Osteocyte (in vitro differentiated cells): ENCODE measurements around the gene ROR1. TPM values are rescaled to one million over a fixed set of nuclear protein-coding genes. Genes with fewer than 3 reads are reported as not detected.

Experiments used
- DNase-seq: peaks from one replicate; pipeline ENCODE4 v3.0.0; 2021; ENCODE audit warnings: mixed read lengths; ENCODE audit not compliant: unreplicated experiment; ENCODE audit errors: extremely low spot score
- H3K27ac Mint-ChIP-seq: one replicate; pipeline ENCODE4 v1.8.0; 2021; ENCODE audit warnings: mild to moderate bottlenecking, mixed read lengths; ENCODE audit not compliant: unreplicated experiment
- H3K27me3 Mint-ChIP-seq: one replicate; pipeline ENCODE4 v1.8.0; 2021; ENCODE audit warnings: mixed read lengths; ENCODE audit not compliant: unreplicated experiment
- H3K36me3 Mint-ChIP-seq: one replicate; pipeline ENCODE4 v1.8.0; 2021; ENCODE audit warnings: mixed read lengths; ENCODE audit not compliant: unreplicated experiment
- H3K4me1 Mint-ChIP-seq: one replicate; pipeline ENCODE4 v1.8.0; 2021; ENCODE audit warnings: mixed read lengths; ENCODE audit not compliant: unreplicated experiment
- H3K4me3 Mint-ChIP-seq: one replicate; pipeline ENCODE4 v1.8.0; 2021; ENCODE audit warnings: mild to moderate bottlenecking, moderate library complexity, mixed read lengths; ENCODE audit not compliant: unreplicated experiment
- H3K9me3 Mint-ChIP-seq: one replicate; pipeline ENCODE4 v1.8.0; 2021; ENCODE audit warnings: mixed read lengths; ENCODE audit not compliant: unreplicated experiment
- total RNA-seq: library from RNA; stranded (reverse); gene quantifications from 2 replicates; pipeline ENCODE4 v1.2.1, GENCODE V29; 2021
- TF ChIP-seq, protein P1 (sequence below): fragments of 200-600 bp; sonication (generic); IDR thresholded peaks from 2 replicates; pipeline ENCODE4 v1.5.0; 2021; ENCODE audit warnings: antibody characterized with exemption, mild to moderate bottlenecking, moderate library complexity

ROR1 gene
- total RNA-seq, 1 donor from 2014 or later = 20.6 TPM

DNA sequence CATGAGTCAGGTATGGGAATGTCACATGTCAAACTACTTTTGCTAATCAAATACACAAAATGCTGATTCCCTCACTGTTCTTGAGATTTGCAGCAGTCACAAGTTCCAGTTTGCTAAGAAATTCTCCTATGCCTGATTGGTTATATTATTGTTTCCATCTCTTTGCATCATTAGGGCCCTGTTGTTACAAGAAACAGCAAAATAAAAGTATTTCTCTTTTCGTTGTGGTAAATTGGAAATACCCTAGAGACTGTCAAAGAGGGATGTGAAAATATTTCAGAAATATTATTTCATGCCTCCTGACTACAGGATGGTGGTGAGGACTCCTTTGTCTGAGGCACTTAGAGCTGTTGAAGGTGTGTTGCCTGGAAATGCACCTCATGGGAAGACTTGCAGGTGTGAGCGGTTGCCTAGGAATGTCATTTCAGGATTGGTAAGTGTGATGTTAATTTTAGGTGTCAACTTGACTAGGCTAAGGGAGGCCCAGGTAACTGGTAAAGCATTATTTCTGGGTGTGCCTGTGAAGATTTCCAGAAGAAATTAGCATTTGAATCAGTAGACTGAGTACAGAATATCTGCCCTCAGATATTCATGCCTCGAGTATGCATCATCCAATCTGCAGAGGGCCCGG lies 117.4 kb downstream of the ROR1 start:
- peaks cover 8% of the 10 kb centered on the region for H3K9me3 Mint-ChIP-seq
- H3K36me3 Mint-ChIP-seq = no peaks in the 10 kb centered on the region
- peaks cover 6% of the 10 kb centered on the region for H3K4me1 Mint-ChIP-seq
- H3K27ac Mint-ChIP-seq = no peak overlapping the region
- H3K27me3 Mint-ChIP-seq = no peaks in the 10 kb centered on the region
- TF ChIP-seq, protein P1, sequence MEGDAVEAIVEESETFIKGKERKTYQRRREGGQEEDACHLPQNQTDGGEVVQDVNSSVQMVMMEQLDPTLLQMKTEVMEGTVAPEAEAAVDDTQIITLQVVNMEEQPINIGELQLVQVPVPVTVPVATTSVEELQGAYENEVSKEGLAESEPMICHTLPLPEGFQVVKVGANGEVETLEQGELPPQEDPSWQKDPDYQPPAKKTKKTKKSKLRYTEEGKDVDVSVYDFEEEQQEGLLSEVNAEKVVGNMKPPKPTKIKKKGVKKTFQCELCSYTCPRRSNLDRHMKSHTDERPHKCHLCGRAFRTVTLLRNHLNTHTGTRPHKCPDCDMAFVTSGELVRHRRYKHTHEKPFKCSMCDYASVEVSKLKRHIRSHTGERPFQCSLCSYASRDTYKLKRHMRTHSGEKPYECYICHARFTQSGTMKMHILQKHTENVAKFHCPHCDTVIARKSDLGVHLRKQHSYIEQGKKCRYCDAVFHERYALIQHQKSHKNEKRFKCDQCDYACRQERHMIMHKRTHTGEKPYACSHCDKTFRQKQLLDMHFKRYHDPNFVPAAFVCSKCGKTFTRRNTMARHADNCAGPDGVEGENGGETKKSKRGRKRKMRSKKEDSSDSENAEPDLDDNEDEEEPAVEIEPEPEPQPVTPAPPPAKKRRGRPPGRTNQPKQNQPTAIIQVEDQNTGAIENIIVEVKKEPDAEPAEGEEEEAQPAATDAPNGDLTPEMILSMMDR = no peak
- no peak overlapping the region for H3K4me3 Mint-ChIP-seq
- DNase-seq = no peak

DNA sequence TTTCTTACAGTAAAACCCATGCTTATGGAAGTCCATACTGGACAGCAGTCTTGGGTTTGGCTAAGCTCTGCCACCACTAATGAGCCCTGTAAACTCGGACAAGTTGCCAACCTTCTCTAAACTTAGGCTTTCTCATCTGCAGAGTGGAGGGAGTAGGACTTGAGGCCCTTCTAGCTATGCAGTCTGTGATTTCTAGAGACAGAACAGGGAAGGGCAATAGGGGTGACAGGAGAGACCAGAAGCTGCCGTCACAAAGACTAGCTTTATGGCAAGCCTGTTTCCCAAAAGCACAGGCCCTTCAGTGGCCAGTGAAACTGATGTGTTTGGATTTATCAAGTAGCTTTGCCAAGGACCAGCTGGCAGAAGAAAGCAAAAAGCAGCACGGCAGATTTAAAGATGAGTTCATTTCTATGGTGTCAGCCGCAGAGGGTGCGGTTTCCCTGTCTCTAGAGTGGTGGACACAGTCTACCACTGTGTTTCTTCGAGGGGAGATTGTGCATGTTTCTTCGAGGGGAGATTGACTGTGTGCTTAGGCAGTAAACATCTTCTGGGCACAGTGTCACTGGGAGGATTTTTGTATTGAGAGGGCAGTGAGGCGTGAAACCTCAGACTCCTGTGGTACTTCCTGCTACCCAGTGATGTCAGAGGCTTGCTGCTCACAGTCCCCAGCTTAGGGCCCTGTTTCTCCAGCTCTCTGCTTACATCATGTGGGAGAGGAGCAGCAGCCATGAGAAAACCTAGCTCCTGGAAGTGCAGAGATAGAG lies 119.0 kb downstream of the ROR1 start:
- no peaks in the 10 kb centered on the region for H3K36me3 Mint-ChIP-seq
- no peak for DNase-seq
- H3K27ac Mint-ChIP-seq = peak overlapping the region; percentile 29
- TF ChIP-seq, protein P1 = no peak
- H3K9me3 Mint-ChIP-seq = peaks cover 8% of the 10 kb centered on the region
- H3K4me3 Mint-ChIP-seq = no peak overlapping the region
- no peaks in the 10 kb centered on the region for H3K27me3 Mint-ChIP-seq
- H3K4me1 Mint-ChIP-seq = peaks cover 6% of the 10 kb centered on the region

DNA sequence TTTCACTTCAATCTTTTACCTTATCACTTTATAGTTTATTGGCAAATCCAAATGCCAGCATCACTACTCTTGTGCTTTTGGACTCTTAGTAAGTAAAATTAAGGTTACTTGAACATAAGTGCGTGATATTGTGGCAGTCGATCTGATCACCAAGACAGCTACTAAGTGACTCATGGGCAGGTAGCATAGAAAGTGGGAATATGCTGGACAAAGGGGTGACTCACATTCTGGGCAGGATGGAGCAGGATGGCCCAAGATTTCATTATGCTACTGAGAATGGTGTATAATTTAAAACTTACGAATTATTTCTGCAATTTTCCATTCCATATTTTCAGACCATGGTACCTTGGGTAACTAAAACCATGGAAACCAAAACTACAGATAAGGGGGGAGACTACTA lies 120.2 kb downstream of the ROR1 start:
- TF ChIP-seq, protein P1 = no peak
- H3K4me3 Mint-ChIP-seq = no peak overlapping the region
- H3K27ac Mint-ChIP-seq = no peak overlapping the region
- no peaks in the 10 kb centered on the region for H3K36me3 Mint-ChIP-seq
- H3K27me3 Mint-ChIP-seq = no peaks in the 10 kb centered on the region
- peaks cover 8% of the 10 kb centered on the region for H3K9me3 Mint-ChIP-seq
- peaks cover 6% of the 10 kb centered on the region for H3K4me1 Mint-ChIP-seq
- DNase-seq = no peak

DNA sequence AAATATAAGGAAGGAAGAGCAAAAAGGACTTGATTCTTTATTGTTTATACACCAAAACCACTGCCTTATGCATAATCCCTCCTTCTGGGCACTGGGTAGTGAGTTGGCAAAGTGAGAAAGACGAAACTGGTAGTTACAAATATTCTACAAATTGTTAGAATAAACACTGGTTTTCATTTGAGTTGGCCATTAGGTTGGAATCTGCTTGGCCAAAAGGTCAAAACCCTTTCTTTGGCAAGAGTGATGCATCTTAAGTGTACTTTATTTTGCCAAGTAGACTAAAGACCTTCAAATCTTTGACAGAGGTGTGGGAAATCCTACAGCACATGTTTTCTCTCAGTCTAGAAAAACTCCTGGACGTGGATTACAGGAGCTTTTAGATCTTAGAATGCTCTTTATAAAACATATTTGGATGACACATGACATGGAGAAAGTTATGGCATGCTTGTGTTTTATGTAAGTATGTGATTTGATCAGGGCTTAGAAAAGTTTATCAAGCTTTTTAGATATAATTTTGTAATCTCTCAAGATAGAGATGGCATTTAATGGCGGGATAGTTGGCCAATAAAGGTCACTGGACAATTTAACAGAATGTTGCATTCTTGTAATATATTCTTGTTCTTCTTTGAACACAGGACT lies 120.9 kb downstream of the ROR1 start:
- Mint-ChIP-seq H3K4me3 (no peak overlapping the region), H3K27me3 (no peaks in the 10 kb centered on the region), H3K9me3 (peaks cover 8% of the 10 kb centered on the region), H3K27ac (no peak overlapping the region), H3K4me1 (peaks cover 6% of the 10 kb centered on the region), H3K36me3 (no peaks in the 10 kb centered on the region)
- TF ChIP-seq, protein P1 = no peak
- DNase-seq = no peak

DNA sequence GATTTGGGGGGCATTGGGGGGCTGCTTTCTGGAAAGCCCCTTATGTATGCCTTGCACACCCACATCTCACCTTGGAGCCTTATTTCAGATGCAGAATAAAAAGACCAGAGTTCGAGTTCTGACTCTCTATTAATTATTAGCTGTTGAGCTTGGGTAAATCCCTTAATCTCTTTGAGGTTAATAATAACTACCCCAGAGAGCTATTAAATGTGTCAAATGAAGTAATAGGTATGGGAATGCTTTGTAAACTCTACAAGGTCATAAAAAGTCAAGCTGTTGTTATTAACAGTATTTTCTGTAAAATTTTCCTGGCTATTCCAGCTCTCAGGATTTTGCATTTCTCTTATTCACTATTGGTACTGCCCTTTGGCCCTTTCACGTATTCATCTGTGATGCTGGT lies 122.9 kb downstream of the ROR1 start:
- H3K36me3 Mint-ChIP-seq = no peaks in the 10 kb centered on the region
- H3K27ac Mint-ChIP-seq = no peak overlapping the region
- peaks cover 6% of the 10 kb centered on the region for H3K4me1 Mint-ChIP-seq
- no peaks in the 10 kb centered on the region for H3K27me3 Mint-ChIP-seq
- DNase-seq = no peak
- H3K4me3 Mint-ChIP-seq = no peak overlapping the region
- TF ChIP-seq, protein P1 = no peak
- H3K9me3 Mint-ChIP-seq = no peaks in the 10 kb centered on the region
